ENCODE measurements around the gene AKAP6. TPM values are rescaled to one million over a fixed set of nuclear protein-coding genes. Genes with fewer than 3 reads are reported as not detected.

The AKAP6 gene
- total RNA-seq, 2 experiments from 2014 or later, result 1.2 to 1.4 TPM

- Mint-ChIP-seq H3K4me3 (no peak overlapping the region), H3K27ac (no peak overlapping the region), H3K9me3 (peaks cover 3% of the 10 kb centered on the region), H3K4me1 (ENCODE audit: low read depth) (no peaks in the 10 kb centered on the region), H3K27me3 (no peaks in the 10 kb centered on the region), H3K36me3 (ENCODE audit: low read depth) (no peaks in the 10 kb centered on the region)
- no peak for DNase-seq
- intact Hi-C loops (cut with micrococcal nuclease), result no loop called here
- ChIA-PET CTCF (no interaction called here), POLR2A (no interaction called here)
- TF ChIP-seq CTCF (IDR thresholded peaks at IDR 0.05), result no peak
- no peak for ATAC-seq
Measured at GRCh38 chr14:32426586-32427388, 97.7 kb downstream of the AKAP6 start.

GRCh38 chr14:32427726-32428528 lies 98.8 kb downstream of the AKAP6 start:
- CTCF ChIA-PET, result no interaction called here
- POLR2A ChIA-PET, result no interaction called here

GRCh38 chr14:32428875-32429274 lies 99.8 kb downstream of the AKAP6 start:
- no peaks in the 10 kb centered on the region for H3K27me3 Mint-ChIP-seq
- intact Hi-C loops (cut with micrococcal nuclease), result no loop called here
- H3K36me3 Mint-ChIP-seq (ENCODE audit: low read depth), result no peaks in the 10 kb centered on the region
- ChIA-PET POLR2A (interaction anchor here (0.6 kb wide), 1 partner anchor 1944 kb away, joined by 3 read pairs; no protein-coding TSS in a partner anchor), CTCF (no interaction called here)
- H3K9me3 Mint-ChIP-seq, result no peaks in the 10 kb centered on the region
- no peak overlapping the region for H3K27ac Mint-ChIP-seq
- H3K4me3 Mint-ChIP-seq, result no peak overlapping the region
- no peaks in the 10 kb centered on the region for H3K4me1 Mint-ChIP-seq (ENCODE audit: low read depth)
- DNase-seq, result no peak
- TF ChIP-seq CTCF (IDR thresholded peaks at IDR 0.05), result no peak
- ATAC-seq, result no peak

More at GRCh38 chr14:32427726-32428528, 98.8 kb downstream of the AKAP6 start:
- ATAC-seq, result no peak
- Mint-ChIP-seq H3K27me3 (no peaks in the 10 kb centered on the region), H3K4me1 (ENCODE audit: low read depth) (no peaks in the 10 kb centered on the region), H3K36me3 (ENCODE audit: low read depth) (no peaks in the 10 kb centered on the region), H3K9me3 (peaks cover under 1% of the 10 kb centered on the region), H3K4me3 (no peak overlapping the region), H3K27ac (no peak overlapping the region)
- TF ChIP-seq CTCF (IDR thresholded peaks at IDR 0.05), result no peak
- no peak for DNase-seq
- intact Hi-C loops (cut with micrococcal nuclease), result no loop called here

- no peaks in the 10 kb centered on the region for H3K9me3 Mint-ChIP-seq
- DNase-seq, result no peak
- CTCF ChIA-PET, result no interaction called here
- no peaks in the 10 kb centered on the region for H3K4me1 Mint-ChIP-seq (ENCODE audit: low read depth)
- intact Hi-C loops (cut with micrococcal nuclease), result no loop called here
- H3K4me3 Mint-ChIP-seq, result no peak overlapping the region
- TF ChIP-seq CTCF (IDR thresholded peaks at IDR 0.05), result no peak
- H3K36me3 Mint-ChIP-seq (ENCODE audit: low read depth), result no peaks in the 10 kb centered on the region
- H3K27me3 Mint-ChIP-seq, result no peaks in the 10 kb centered on the region
- H3K27ac Mint-ChIP-seq, result no peak overlapping the region
- POLR2A ChIA-PET, result no interaction called here
- ATAC-seq, result no peak
Measured at GRCh38 chr14:32430326-32430725, 101.2 kb downstream of the AKAP6 start.
